Kidney epithelial cell (primary cell): ENCODE data around the gene BICDL1. TPM values are rescaled to one million over a fixed set of nuclear protein-coding genes. Genes with fewer than 3 reads are reported as not detected.

Experiments used
- DNase-seq: peaks from one replicate; pipeline ENCODE4 v3.0.0-alpha.2; 2010; ENCODE audit warnings: low read depth
- H3K27me3 ChIP-seq: 2 replicates; pipeline ENCODE4 v1.6.0; 2011; ENCODE audit warnings: low read length; ENCODE audit not compliant: control insufficient read depth, insufficient read depth
- H3K36me3 ChIP-seq: 2 replicates; pipeline ENCODE4 v1.5.1; 2011; ENCODE audit warnings: low read length; ENCODE audit not compliant: control insufficient read depth, insufficient read depth
- H3K4me3 ChIP-seq: 2 replicates; pipeline ENCODE4 v1.5.1; 2011; ENCODE audit warnings: low read depth, mild to moderate bottlenecking, control low read depth, low read length
- CTCF ChIP-seq: IDR thresholded peaks from 2 replicates; pipeline ENCODE4 v1.5.1; 2011; ENCODE audit warnings: mild to moderate bottlenecking, moderate library complexity, low read length, control low read depth, inconsistent platforms; ENCODE audit not compliant: insufficient read depth, poor library complexity, severe bottlenecking
- total RNA-seq: library from RNA; depleted of rRNA; stranded (reverse); fragments of >200 nt; gene quantifications from 2 replicates; pipeline ENCODE4 v1.2.3, GENCODE V29; 2015

Gene BICDL1
- total RNA-seq, 1 donor from 2014 or later, result 9.2 TPM

GRCh38 chr12:120054293-120054692, 65.3 kb downstream of the BICDL1 start:
- TF ChIP-seq CTCF, result no peak
- DNase-seq, result no peak
- no peak overlapping the region for H3K4me3 ChIP-seq

GRCh38 chr12:120055231-120056000, 66.4 kb downstream of the BICDL1 start:
- TF ChIP-seq CTCF, result no peak
- Histone ChIP-seq H3K27me3 (no peaks in the 10 kb centered on the region), H3K4me3 (no peak overlapping the region), H3K36me3 (no peaks in the 10 kb centered on the region)
- no peak for DNase-seq

More at GRCh38 chr12:120054293-120054692, 65.3 kb downstream of the BICDL1 start:
- Histone ChIP-seq H3K36me3 (no peaks in the 10 kb centered on the region), H3K27me3 (no peaks in the 10 kb centered on the region)

- Histone ChIP-seq H3K36me3 (no peaks in the 10 kb centered on the region), H3K27me3 (no peaks in the 10 kb centered on the region), H3K4me3 (no peak overlapping the region)
- TF ChIP-seq CTCF, result no peak
- DNase-seq, result no peak
These were observed 67.7 kb downstream of the BICDL1 start for GRCh38 chr12:120056739-120057138.

GRCh38 chr12:120060196-120060595, 71.2 kb downstream of the BICDL1 start:
- Histone ChIP-seq H3K27me3 (no peaks in the 10 kb centered on the region), H3K36me3 (no peaks in the 10 kb centered on the region), H3K4me3 (no peak overlapping the region)
- DNase-seq, result no peak
- TF ChIP-seq CTCF, result no peak

GRCh38 chr12:120060717-120061116, 71.7 kb downstream of the BICDL1 start:
- Histone ChIP-seq H3K27me3 (no peaks in the 10 kb centered on the region), H3K4me3 (no peak overlapping the region), H3K36me3 (no peaks in the 10 kb centered on the region)
- DNase-seq, result no peak
- TF ChIP-seq CTCF, result no peak

GRCh38 chr12:120061575-120062214, 72.7 kb downstream of the BICDL1 start:
- no peak for DNase-seq
- TF ChIP-seq CTCF, result no peak
- no peak overlapping the region for H3K4me3 ChIP-seq
- no peaks in the 10 kb centered on the region for H3K27me3 ChIP-seq
- H3K36me3 ChIP-seq, result no peaks in the 10 kb centered on the region
